ENCODE data around the gene DNAI2. TPM values are rescaled to one million over a fixed set of nuclear protein-coding genes. Genes with fewer than 3 reads are reported as not detected.
A peak's percentile ranks its signal among the peaks of the same experiment; 100 is the strongest.
"Not testable (repeated sequence)": the region's sequence is repeated elsewhere in the genome, so short reads cannot be mapped to it uniquely, and the experiment has no call there.

The DNAI2 gene
- polyA plus RNA-seq, 2 of the 4 experiments (the other 2 are of a cell fraction): not detected

DNA sequence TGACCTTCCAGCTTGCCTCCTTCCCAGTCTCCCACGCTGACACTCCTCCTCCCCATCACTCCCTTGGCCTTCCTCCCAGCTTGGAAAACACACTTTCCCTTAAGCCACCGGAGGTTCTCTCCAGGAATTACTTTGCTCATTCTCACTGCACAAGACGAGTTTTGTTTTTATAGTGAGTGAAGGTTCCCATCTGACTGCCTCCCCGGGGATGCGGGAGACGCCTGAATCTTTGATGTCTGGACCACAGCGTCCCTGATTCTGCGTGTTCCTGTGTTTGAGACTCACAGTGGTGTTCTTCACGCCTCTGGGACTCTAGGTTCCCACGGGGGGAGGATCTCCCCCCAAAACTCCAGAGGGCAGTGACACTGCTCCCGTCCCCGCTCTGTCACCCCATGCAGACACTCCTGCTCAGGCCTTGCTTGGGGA lies 2.0 kb downstream of the DNAI2 start:
- CTCF ChIA-PET: interaction anchor here (0.8 to 2.2 kb wide), 5 partner anchors 8 to 182 kb away, joined by 3 to 5 read pairs (median 4); no protein-coding TSS in a partner anchor
- FAIRE-seq (no peak), DNase-seq (ENCODE audit: low read depth in 1 of 2, low spot score in 1 of 2) (no peak), ATAC-seq (no peak)
- WGBS (ENCODE audit: missing lambda C conversion rate): 54% methylated on average over 12 of the region's 12 CpGs
- Histone ChIP-seq H3K4me2 (no peak overlapping the region), H3K27ac (no peak overlapping the region), H3K4me1 (no peaks in the 10 kb centered on the region), H3K4me3 (no peak overlapping the region), H3K9me3 (no peaks in the 10 kb centered on the region)
- POLR2A ChIA-PET: no interaction called here
- no peak for TF ChIP-seq CBX8 (IDR thresholded peaks at IDR 0.05)
- TF ChIP-seq RARB (CRISPR knock-in tag; IDR thresholded peaks at IDR 0.05): no peak
- TF ChIP-seq, protein P1, sequence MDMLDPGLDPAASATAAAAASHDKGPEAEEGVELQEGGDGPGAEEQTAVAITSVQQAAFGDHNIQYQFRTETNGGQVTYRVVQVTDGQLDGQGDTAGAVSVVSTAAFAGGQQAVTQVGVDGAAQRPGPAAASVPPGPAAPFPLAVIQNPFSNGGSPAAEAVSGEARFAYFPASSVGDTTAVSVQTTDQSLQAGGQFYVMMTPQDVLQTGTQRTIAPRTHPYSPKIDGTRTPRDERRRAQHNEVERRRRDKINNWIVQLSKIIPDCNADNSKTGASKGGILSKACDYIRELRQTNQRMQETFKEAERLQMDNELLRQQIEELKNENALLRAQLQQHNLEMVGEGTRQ (IDR thresholded peaks at IDR 0.05): no peak
- no peak for TF ChIP-seq BHLHE40 (IDR thresholded peaks at IDR 0.05; ENCODE audit: low read depth, low read length)
- TF ChIP-seq CBX2 (IDR thresholded peaks at IDR 0.05; ENCODE audit: borderline replicate concordance, low read depth): no peak
- no peak for TF ChIP-seq PHF8 (IDR thresholded peaks at IDR 0.05; ENCODE audit: borderline replicate concordance, low read depth)
- TF ChIP-seq MYC (IDR thresholded peaks at IDR 0.05; ENCODE audit: borderline replicate concordance, low read length): no peak
- TF ChIP-seq, protein P2, sequence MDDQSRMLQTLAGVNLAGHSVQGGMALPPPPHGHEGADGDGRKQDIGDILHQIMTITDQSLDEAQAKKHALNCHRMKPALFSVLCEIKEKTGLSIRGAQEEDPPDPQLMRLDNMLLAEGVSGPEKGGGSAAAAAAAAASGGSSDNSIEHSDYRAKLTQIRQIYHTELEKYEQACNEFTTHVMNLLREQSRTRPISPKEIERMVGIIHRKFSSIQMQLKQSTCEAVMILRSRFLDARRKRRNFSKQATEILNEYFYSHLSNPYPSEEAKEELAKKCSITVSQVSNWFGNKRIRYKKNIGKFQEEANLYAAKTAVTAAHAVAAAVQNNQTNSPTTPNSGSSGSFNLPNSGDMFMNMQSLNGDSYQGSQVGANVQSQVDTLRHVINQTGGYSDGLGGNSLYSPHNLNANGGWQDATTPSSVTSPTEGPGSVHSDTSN (IDR thresholded peaks at IDR 0.05): no peak
- no peak for TF ChIP-seq RFX5 (IDR thresholded peaks at IDR 0.05)
- TF ChIP-seq TFCP2L1 (CRISPR knock-in tag; IDR thresholded peaks at IDR 0.05): no peak
- no peak for TF ChIP-seq HOXA7 (CRISPR knock-in tag; IDR thresholded peaks at IDR 0.05)
- TF ChIP-seq KDM5A (IDR thresholded peaks at IDR 0.05): no peak
- no peak for TF ChIP-seq EHF (CRISPR knock-in tag; IDR thresholded peaks at IDR 0.05)

DNA sequence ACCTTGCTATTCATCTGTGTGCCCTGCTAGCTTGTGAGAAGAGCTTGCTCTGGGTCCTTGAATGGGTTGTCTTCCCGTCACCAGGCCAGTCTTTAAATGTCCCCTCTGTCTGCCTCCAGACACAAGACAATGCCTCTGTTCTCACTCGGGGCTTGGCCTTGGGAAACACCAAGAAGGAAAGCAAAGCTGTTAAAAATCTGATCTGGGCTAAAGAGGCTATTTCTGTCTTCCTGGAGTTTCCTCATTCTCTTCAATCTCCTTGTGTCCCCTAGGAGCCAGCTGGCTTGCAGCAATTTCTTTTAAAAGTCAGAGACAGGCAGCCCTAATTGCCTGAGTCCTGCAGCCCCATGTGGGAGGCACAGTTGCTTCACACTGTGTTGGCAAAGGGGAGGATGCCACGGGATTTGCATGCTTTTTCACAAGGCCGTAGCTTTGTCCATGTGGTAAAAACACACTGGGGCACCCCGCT lies 2.5 kb downstream of the DNAI2 start:
- POLR2A ChIA-PET: no interaction called here
- DNase-seq (ENCODE audit: low read depth in 1 of 2, low spot score in 1 of 2): no peak
- no peak overlapping the region for H3K4me3 ChIP-seq

DNA sequence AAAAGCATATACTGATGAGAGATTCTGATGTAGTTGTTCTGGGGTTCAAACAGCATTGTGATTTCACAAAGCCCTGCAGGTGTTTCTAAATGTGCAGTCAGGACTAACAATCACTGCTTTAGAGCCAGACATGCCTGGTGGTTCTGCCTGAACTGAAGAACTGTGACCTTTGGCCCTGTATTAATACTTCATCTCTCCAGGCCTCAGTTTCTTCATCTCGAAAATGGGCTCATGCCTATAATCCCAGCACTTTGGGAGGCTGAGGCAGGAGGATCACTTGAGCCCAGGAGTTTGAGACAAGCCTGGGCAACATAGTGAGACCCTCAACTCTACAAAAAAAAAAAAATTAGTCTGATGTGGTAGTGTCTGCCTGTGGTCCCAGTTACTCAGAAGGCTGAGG lies 3.9 kb downstream of the DNAI2 start:
- CTCF ChIA-PET: interaction anchor here (0.7 kb wide), 1 partner anchor 239 kb away, joined by 3 read pairs; no protein-coding TSS in a partner anchor
- ATAC-seq (no peak), FAIRE-seq (no peak)

More for the DNA sequence above, 2.5 kb downstream of the DNAI2 start:
- TF ChIP-seq JUN (IDR thresholded peaks at IDR 0.05): no peak
- TF ChIP-seq MAFK (IDR thresholded peaks at IDR 0.05; ENCODE audit: partially characterized antibody): peak; percentile 24
- no peak for TF ChIP-seq EHF (CRISPR knock-in tag; IDR thresholded peaks at IDR 0.05)
- Histone ChIP-seq H3K9me3 (no peaks in the 10 kb centered on the region), H3K27ac (no peak overlapping the region), H3K4me1 (no peaks in the 10 kb centered on the region), H3K4me2 (no peak overlapping the region)
- ATAC-seq (no peak), FAIRE-seq (no peak)
- 43% methylated on average over 5 of the region's 5 CpGs for WGBS (ENCODE audit: missing lambda C conversion rate)
- CTCF ChIA-PET: interaction anchor here (0.6 to 2.2 kb wide), 5 partner anchors 8 to 181 kb away, joined by 3 to 5 read pairs (median 4); no protein-coding TSS in a partner anchor

DNA sequence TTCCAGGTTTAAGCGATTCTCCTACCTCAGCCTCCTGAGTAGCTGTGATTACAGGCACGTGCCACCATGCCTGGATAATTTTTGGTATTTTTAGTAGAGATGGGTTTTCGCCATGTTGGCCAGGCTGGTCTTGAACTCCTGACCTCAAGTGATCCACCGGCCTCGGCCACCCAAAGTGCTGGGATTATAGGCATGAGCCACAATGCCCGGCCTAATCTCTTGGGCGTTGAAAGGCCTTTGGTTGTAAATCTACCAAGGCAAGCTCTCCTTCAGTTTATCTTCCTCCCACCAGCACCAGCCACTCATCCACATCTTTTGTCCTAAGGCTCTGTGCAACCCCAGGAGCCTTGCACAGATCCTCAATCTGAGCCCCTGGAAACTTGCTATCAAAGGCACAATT lies 5.6 kb downstream of the DNAI2 start:
- POLR2A ChIA-PET; H3K9me3 ChIP-seq; H3K4me1 ChIP-seq; FAIRE-seq; H3K4me3 ChIP-seq; ATAC-seq; DNase-seq (ENCODE audit: low read depth in 1 of 2, low spot score in 1 of 2); H3K4me2 ChIP-seq; H3K27ac ChIP-seq: not testable (repeated sequence)
- CTCF ChIA-PET: interaction anchor here (0.6 to 12.3 kb wide), 2 partner anchors 19 to 88 kb away, joined by 3 to 125 read pairs; no protein-coding TSS in a partner anchor
- 80% methylated on average over 7 of the region's 7 CpGs for WGBS (ENCODE audit: missing lambda C conversion rate)

More for the DNA sequence above, 3.9 kb downstream of the DNAI2 start:
- TF ChIP-seq, protein P3, sequence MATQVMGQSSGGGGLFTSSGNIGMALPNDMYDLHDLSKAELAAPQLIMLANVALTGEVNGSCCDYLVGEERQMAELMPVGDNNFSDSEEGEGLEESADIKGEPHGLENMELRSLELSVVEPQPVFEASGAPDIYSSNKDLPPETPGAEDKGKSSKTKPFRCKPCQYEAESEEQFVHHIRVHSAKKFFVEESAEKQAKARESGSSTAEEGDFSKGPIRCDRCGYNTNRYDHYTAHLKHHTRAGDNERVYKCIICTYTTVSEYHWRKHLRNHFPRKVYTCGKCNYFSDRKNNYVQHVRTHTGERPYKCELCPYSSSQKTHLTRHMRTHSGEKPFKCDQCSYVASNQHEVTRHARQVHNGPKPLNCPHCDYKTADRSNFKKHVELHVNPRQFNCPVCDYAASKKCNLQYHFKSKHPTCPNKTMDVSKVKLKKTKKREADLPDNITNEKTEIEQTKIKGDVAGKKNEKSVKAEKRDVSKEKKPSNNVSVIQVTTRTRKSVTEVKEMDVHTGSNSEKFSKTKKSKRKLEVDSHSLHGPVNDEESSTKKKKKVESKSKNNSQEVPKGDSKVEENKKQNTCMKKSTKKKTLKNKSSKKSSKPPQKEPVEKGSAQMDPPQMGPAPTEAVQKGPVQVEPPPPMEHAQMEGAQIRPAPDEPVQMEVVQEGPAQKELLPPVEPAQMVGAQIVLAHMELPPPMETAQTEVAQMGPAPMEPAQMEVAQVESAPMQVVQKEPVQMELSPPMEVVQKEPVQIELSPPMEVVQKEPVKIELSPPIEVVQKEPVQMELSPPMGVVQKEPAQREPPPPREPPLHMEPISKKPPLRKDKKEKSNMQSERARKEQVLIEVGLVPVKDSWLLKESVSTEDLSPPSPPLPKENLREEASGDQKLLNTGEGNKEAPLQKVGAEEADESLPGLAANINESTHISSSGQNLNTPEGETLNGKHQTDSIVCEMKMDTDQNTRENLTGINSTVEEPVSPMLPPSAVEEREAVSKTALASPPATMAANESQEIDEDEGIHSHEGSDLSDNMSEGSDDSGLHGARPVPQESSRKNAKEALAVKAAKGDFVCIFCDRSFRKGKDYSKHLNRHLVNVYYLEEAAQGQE (IDR thresholded peaks at IDR 0.05): no peak
- TF ChIP-seq, protein P4, sequence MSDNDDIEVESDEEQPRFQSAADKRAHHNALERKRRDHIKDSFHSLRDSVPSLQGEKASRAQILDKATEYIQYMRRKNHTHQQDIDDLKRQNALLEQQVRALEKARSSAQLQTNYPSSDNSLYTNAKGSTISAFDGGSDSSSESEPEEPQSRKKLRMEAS (IDR thresholded peaks at IDR 0.05): no peak
- TF ChIP-seq FOSB (CRISPR knock-in tag; IDR thresholded peaks at IDR 0.05): no peak
- no peak for TF ChIP-seq HOXB5 (CRISPR knock-in tag; IDR thresholded peaks at IDR 0.05)
- TF ChIP-seq PHF8 (IDR thresholded peaks at IDR 0.05; ENCODE audit: borderline replicate concordance, low read depth): no peak
- no peak for TF ChIP-seq CBX8 (IDR thresholded peaks at IDR 0.05)
- TF ChIP-seq ZNF302 (CRISPR knock-in tag; IDR thresholded peaks at IDR 0.05): no peak
- TF ChIP-seq ZFP36 (IDR thresholded peaks at IDR 0.05; ENCODE audit: borderline replicate concordance, partially characterized antibody): no peak
- no peak for TF ChIP-seq NR3C1 (IDR thresholded peaks at IDR 0.05)
- TF ChIP-seq, protein P2 (IDR thresholded peaks at IDR 0.05): no peak
- no peak for TF ChIP-seq KDM5A (IDR thresholded peaks at IDR 0.05)
- TF ChIP-seq EP300 (IDR thresholded peaks at IDR 0.05): no peak
- TF ChIP-seq EHF (CRISPR knock-in tag; IDR thresholded peaks at IDR 0.05): no peak
- H3K9me3 ChIP-seq: no peaks in the 10 kb centered on the region
- 17% methylated on average over 1 of the region's 1 CpG for WGBS (ENCODE audit: missing lambda C conversion rate)
- H3K27ac ChIP-seq: no peak overlapping the region
- H3K4me2 ChIP-seq: no peak overlapping the region
- POLR2A ChIA-PET: no interaction called here
- DNase-seq (ENCODE audit: low read depth in 1 of 2, low spot score in 1 of 2): no peak
- H3K4me1 ChIP-seq: 0 out of 3 replicates have a peak, but pooled peaks cover 3% of the 10 kb centered on the region
- no peak overlapping the region for H3K4me3 ChIP-seq
